ENCODE data around the gene RIMBP2. TPM values are rescaled to one million over a fixed set of nuclear protein-coding genes. Genes with fewer than 3 reads are reported as not detected.

The RIMBP2 gene
- total and polyA plus RNA-seq, 2 experiments from 2014 or later: 0.31 to 0.37 TPM

DNA sequence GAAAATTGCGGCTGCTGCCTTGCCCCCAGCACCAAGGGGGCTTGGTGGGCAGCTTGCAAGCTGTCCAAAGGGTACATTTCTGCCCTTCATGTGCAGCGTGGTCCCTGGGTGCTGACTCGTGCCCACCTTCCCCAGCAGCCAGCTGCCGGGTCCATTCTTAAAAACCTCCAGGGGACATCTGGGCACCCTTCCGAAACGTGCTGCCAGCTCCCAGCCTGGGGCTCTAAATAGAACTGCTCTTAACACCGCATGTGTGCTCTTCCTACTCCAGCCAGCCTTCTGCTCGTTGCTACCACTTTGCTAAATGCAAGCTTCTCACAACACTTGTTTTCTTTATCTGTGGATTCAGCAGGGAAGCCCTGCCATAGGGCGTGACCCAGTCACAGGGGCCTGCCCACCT lies 66.0 kb downstream of the RIMBP2 start:
- Histone ChIP-seq H3K4me1 (ENCODE audit: insufficient read depth) (no peaks in the 10 kb centered on the region), H3K27me3 (ENCODE audit: insufficient read depth) (no peaks in the 10 kb centered on the region), H3K27ac (ENCODE audit: low read depth) (no peak overlapping the region), H4K20me1 (replicated peaks; ENCODE audit: insufficient read depth) (no peaks in the 10 kb centered on the region), H3K79me2 (replicated peaks; ENCODE audit: insufficient read depth) (no peaks in the 10 kb centered on the region), H3K4me3 (no peak overlapping the region), H2AFZ (no peak overlapping the region), H3F3A (replicated peaks; ENCODE audit: low read depth) (no peaks in the 10 kb centered on the region), H3K4me2 (no peak overlapping the region), H3K36me3 (ENCODE audit: insufficient read depth) (no peaks in the 10 kb centered on the region), H3K9me2 (ENCODE audit: insufficient read depth) (no peaks in the 10 kb centered on the region)
- peaks cover 80% of the 10 kb centered on the region for H3K9me3 Mint-ChIP-seq
- peaks cover 5% of the 10 kb centered on the region for H3K4me1 Mint-ChIP-seq
- H3K27ac Mint-ChIP-seq: no peak overlapping the region
- ATAC-seq (no peak), DNase-seq (ENCODE audit: low spot score) (no peak)
- peaks cover 2% of the 10 kb centered on the region for H3K27me3 Mint-ChIP-seq (ENCODE audit: insufficient read depth, low read depth, poor library complexity)
- peaks cover 29% of the 10 kb centered on the region for H3K36me3 Mint-ChIP-seq (ENCODE audit: low read depth)
- H3K4me3 Mint-ChIP-seq: no peak overlapping the region
- no peak for TF ChIP-seq CTCF (conservative IDR thresholded peaks at IDR 0.05; ENCODE audit: low read depth in 2 of 2)

- Mint-ChIP-seq H3K36me3 (ENCODE audit: low read depth) (peaks cover 29% of the 10 kb centered on the region), H3K4me3 (no peak overlapping the region), H3K4me1 (peaks cover 5% of the 10 kb centered on the region), H3K9me3 (peaks cover 80% of the 10 kb centered on the region), H3K27ac (no peak overlapping the region), H3K27me3 (ENCODE audit: insufficient read depth, low read depth, poor library complexity) (peaks cover 2% of the 10 kb centered on the region)
- Histone ChIP-seq H3K36me3 (ENCODE audit: insufficient read depth) (no peaks in the 10 kb centered on the region), H3K27ac (ENCODE audit: low read depth) (no peak overlapping the region), H2AFZ (no peak overlapping the region), H3K4me2 (no peak overlapping the region), H3K4me3 (no peak overlapping the region), H3K9me2 (ENCODE audit: insufficient read depth) (no peaks in the 10 kb centered on the region), H3F3A (replicated peaks; ENCODE audit: low read depth) (no peaks in the 10 kb centered on the region), H3K4me1 (ENCODE audit: insufficient read depth) (no peaks in the 10 kb centered on the region), H3K79me2 (replicated peaks; ENCODE audit: insufficient read depth) (no peaks in the 10 kb centered on the region), H4K20me1 (replicated peaks; ENCODE audit: insufficient read depth) (no peaks in the 10 kb centered on the region), H3K27me3 (ENCODE audit: insufficient read depth) (no peaks in the 10 kb centered on the region)
- no peak for TF ChIP-seq POLR2AphosphoS5 (IDR thresholded peaks at IDR 0.05; ENCODE audit: low read depth)
- TF ChIP-seq ZNF114 (CRISPR knock-in tag; IDR thresholded peaks at IDR 0.05): no peak
- TF ChIP-seq ZNF331 (CRISPR knock-in tag; IDR thresholded peaks at IDR 0.05; ENCODE audit: low read depth): no peak
- TF ChIP-seq CREB1 (CRISPR knock-in tag; IDR thresholded peaks at IDR 0.05; ENCODE audit: low read depth): no peak
- TF ChIP-seq EZH2phosphoT487 (IDR thresholded peaks at IDR 0.05; ENCODE audit: unreplicated experiment): no peak
- no peak for TF ChIP-seq NANOG (IDR thresholded peaks at IDR 0.05; ENCODE audit: borderline replicate concordance)
- no peak for ATAC-seq
- no peak for DNase-seq (ENCODE audit: low spot score)
These were observed 66.7 kb downstream of the RIMBP2 start for GRCh38 chr12:130649101-130650045.

DNA sequence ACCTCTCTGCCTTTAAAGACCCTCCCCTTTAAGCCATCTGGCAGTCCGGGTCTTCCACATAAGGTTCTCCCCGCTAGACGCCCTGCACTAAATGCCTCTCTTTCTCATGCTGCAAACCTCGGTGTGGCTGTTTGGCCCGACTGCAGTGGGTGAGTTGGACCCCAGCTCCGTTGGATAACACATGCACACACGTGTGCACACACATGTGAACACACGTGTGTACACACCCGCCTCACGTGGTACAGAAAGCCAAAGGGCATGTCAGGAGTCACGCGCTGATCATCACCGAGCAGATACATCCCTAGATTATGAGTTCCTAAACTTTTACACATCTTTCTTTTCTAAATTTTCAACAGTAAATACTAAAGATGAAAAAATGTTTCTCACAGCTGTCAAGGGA lies 68.3 kb downstream of the RIMBP2 start:
- Mint-ChIP-seq H3K4me1 (peaks cover 5% of the 10 kb centered on the region), H3K27ac (no peak overlapping the region), H3K27me3 (ENCODE audit: insufficient read depth, low read depth, poor library complexity) (peaks cover 2% of the 10 kb centered on the region), H3K36me3 (ENCODE audit: low read depth) (peaks cover 24% of the 10 kb centered on the region), H3K4me3 (no peak overlapping the region), H3K9me3 (peaks cover 84% of the 10 kb centered on the region)
- H3K4me1 ChIP-seq (ENCODE audit: insufficient read depth): no peaks in the 10 kb centered on the region
- H3K27me3 ChIP-seq (ENCODE audit: insufficient read depth): no peaks in the 10 kb centered on the region
- no peak overlapping the region for H3K27ac ChIP-seq (ENCODE audit: low read depth)
- ATAC-seq: no peak
- H3K4me3 ChIP-seq: no peak overlapping the region
- no peak for DNase-seq (ENCODE audit: low spot score)
- H2AFZ ChIP-seq: no peak overlapping the region
- H3K9me2 ChIP-seq (ENCODE audit: insufficient read depth): no peaks in the 10 kb centered on the region
- H3K79me2 ChIP-seq (replicated peaks; ENCODE audit: insufficient read depth): no peaks in the 10 kb centered on the region
- H3F3A ChIP-seq (replicated peaks; ENCODE audit: low read depth): no peaks in the 10 kb centered on the region
- no peak overlapping the region for H3K4me2 ChIP-seq
- no peaks in the 10 kb centered on the region for H4K20me1 ChIP-seq (replicated peaks; ENCODE audit: insufficient read depth)
- H3K36me3 ChIP-seq (ENCODE audit: insufficient read depth): no peaks in the 10 kb centered on the region
- TF ChIP-seq ZNF114 (CRISPR knock-in tag; IDR thresholded peaks at IDR 0.05) (no peak), EZH2phosphoT487 (IDR thresholded peaks at IDR 0.05; ENCODE audit: unreplicated experiment) (no peak), STAT1 (IDR thresholded peaks at IDR 0.05; ENCODE audit: unreplicated experiment) (no peak), EZH2 (IDR thresholded peaks at IDR 0.05; ENCODE audit: low read depth, unreplicated experiment) (no peak)
